SK-N-SH (cell line): ENCODE results near the gene ZNF689.

ENCODE experiments used
- POLR2AphosphoS5 ChIP-seq: IDR thresholded peaks from 2 replicates; pipeline ENCODE4 v1.6.1; 2012; ENCODE audit warnings: low read depth, low read length
- RAD21 ChIP-seq: IDR thresholded peaks from 2 replicates; pipeline ENCODE4 v1.6.1; 2012; ENCODE audit warnings: mild to moderate bottlenecking, low read length
- RFX5 ChIP-seq: IDR thresholded peaks from 2 replicates; pipeline ENCODE4 v1.6.1; 2012; ENCODE audit warnings: mild to moderate bottlenecking, improper control_type of control experiment, low read length
- TAF1 ChIP-seq: IDR thresholded peaks from 2 replicates; pipeline ENCODE4 v1.6.1; 2012; ENCODE audit warnings: low read depth, mild to moderate bottlenecking, low read length, moderate library complexity, borderline replicate concordance
- USF1 ChIP-seq: IDR thresholded peaks from 2 replicates; pipeline ENCODE4 v1.4.0; 2012; ENCODE audit warnings: low read depth, borderline replicate concordance
- USF2 ChIP-seq: fragments of 150-350 bp; IDR thresholded peaks from 2 replicates; pipeline ENCODE4 v1.6.1; 2017; ENCODE audit warnings: antibody characterized with exemption, low read length, low read depth, borderline replicate concordance
- YY1 ChIP-seq: IDR thresholded peaks from 2 replicates; pipeline ENCODE4 v1.4.0; 2012; ENCODE audit warnings: low read depth, mild to moderate bottlenecking
- TF ChIP-seq, protein P1 (sequence below): fragments of 200-600 bp; sonication (generic); IDR thresholded peaks from 2 replicates; pipeline ENCODE4 v1.6.1; 2017; ENCODE audit warnings: antibody characterized with exemption, mild to moderate bottlenecking, moderate library complexity

- TF ChIP-seq YY1, result no peak
- TF ChIP-seq RAD21, result no peak
- TF ChIP-seq, protein P1, sequence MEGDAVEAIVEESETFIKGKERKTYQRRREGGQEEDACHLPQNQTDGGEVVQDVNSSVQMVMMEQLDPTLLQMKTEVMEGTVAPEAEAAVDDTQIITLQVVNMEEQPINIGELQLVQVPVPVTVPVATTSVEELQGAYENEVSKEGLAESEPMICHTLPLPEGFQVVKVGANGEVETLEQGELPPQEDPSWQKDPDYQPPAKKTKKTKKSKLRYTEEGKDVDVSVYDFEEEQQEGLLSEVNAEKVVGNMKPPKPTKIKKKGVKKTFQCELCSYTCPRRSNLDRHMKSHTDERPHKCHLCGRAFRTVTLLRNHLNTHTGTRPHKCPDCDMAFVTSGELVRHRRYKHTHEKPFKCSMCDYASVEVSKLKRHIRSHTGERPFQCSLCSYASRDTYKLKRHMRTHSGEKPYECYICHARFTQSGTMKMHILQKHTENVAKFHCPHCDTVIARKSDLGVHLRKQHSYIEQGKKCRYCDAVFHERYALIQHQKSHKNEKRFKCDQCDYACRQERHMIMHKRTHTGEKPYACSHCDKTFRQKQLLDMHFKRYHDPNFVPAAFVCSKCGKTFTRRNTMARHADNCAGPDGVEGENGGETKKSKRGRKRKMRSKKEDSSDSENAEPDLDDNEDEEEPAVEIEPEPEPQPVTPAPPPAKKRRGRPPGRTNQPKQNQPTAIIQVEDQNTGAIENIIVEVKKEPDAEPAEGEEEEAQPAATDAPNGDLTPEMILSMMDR, result no peak
- no peak for TF ChIP-seq POLR2AphosphoS5
- TF ChIP-seq USF2, result no peak
- no peak for TF ChIP-seq USF1
- TF ChIP-seq RFX5, result no peak
- no peak for TF ChIP-seq TAF1
These were observed 55.5 kb downstream of the ZNF689 start for GRCh38 chr16:30554557-30555314.
